H1 (cell line): ENCODE data around the gene AHRR. TPM values are rescaled to one million over a fixed set of nuclear protein-coding genes. Genes with fewer than 3 reads are reported as not detected.

ENCODE experiments used
- CEBPB ChIP-seq: IDR thresholded peaks from 2 replicates; pipeline ENCODE4 v1.6.1; 2012; ENCODE audit warnings: low read depth, low read length
- PHF8 ChIP-seq: fragments of 200-600 bp; sonication (generic); conservative IDR thresholded peaks from 2 replicates; pipeline ENCODE4 v1.7.1; 2012; ENCODE audit warnings: low read depth, mild to moderate bottlenecking, inconsistent platforms, low read length, moderate library complexity
- POLR2A ChIP-seq, 2 experiments: IDR thresholded peaks; 1 replicate in 1 of 2; 2 replicates in 1 of 2; pipeline ENCODE4 v1.6.1; 2011; ENCODE audit warnings: low read depth in 2 of 2, low read length in 2 of 2, mild to moderate bottlenecking in 2 of 2; ENCODE audit errors: control extremely low read depth in 1 of 2
- RNF2 ChIP-seq: fragments of 200-900, 300-1000 bp; sonication (generic); IDR thresholded peaks from 2 replicates; pipeline ENCODE4 v1.7.1; 2016; ENCODE audit warnings: borderline replicate concordance, low read depth, mild to moderate bottlenecking, antibody characterized with exemption, low read length; ENCODE audit not compliant: poor library complexity, severe bottlenecking; ENCODE audit errors: missing control alignments
- SIRT6 ChIP-seq: IDR thresholded peaks from one replicate; pipeline ENCODE4 v1.7.1; 2012; ENCODE audit warnings: low read length, inconsistent platforms
- polyA plus RNA-seq, 7 experiments: library from polyadenylated mRNA; depleted of rRNA in 3 of 7; stranded (reverse) in 5 of 7; unstranded in 2 of 7; fragments of >200 nt in 5 of 7; fragments of 200-250 nt in 2 of 7; gene quantifications; 1 replicate in 5 of 7; 2 replicates in 1 of 7; 4 replicates in 1 of 7; pipeline versions ENCODE4 v1.2.1 to v1.2.3, GENCODE V29; 2011 to 2013; ENCODE audit warnings: missing spikeins in 2 of 7, mixed read lengths in 2 of 7
- total RNA-seq: library from RNA; stranded (reverse); fragmentation: NEBNext Ultra II Directional; extraction: Animal tissue kit (Norgen Biotek cat#: 25700); gene quantifications from 2 replicates; pipeline ENCODE4 v1.2.1, GENCODE V29; 2021

The AHRR gene
- total and polyA plus RNA-seq, 2 of the 8 experiments (the other 6 are each of a cell fraction or from before 2014, with no cell fraction given), result 0.41 to 0.80 TPM

- TF ChIP-seq RNF2 (no peak), SIRT6 (no peak), CEBPB (no peak), PHF8 (no peak), POLR2A (IDR thresholded peaks at IDR 0.05; ENCODE audit: control extremely low read depth in 1 of 2, low read depth in 2 of 2, low read length in 2 of 2) (no peak)
Measured at GRCh38 chr5:421287-421880, 99.9 kb downstream of the AHRR start (continued).
